Testis (tissue), 3 donors: Measurements from ENCODE around the gene CDCA8. TPM values are rescaled to one million over a fixed set of nuclear protein-coding genes. Genes with fewer than 3 reads are reported as not detected.

Source experiments
- DNase-seq: peaks from one replicate; pipeline ENCODE4 v3.0.0-alpha.2; 2019
- H3K27ac ChIP-seq, 2 donors: fragments of 200-600 bp; sonication (generic); one replicate each; pipeline ENCODE4 v1.5.1; 2019
- H3K27me3 ChIP-seq: fragments of 200-600 bp; sonication (generic); one replicate; pipeline ENCODE4 v1.5.1; 2019
- H3K36me3 ChIP-seq: fragments of 200-600 bp; sonication (generic); one replicate; pipeline ENCODE4 v1.5.1; 2017; ENCODE audit warnings: low read depth; ENCODE audit errors: missing control alignments
- H3K4me1 ChIP-seq: fragments of 200-600 bp; sonication (generic); one replicate; pipeline ENCODE4 v1.5.1; 2019
- H3K4me3 ChIP-seq, 2 donors: fragments of 200-600 bp; sonication (generic); one replicate each; pipeline ENCODE4 v1.5.1; 2017 to 2019
- H3K9me3 ChIP-seq: fragments of 200-600 bp; sonication (generic); one replicate; pipeline ENCODE4 v1.5.1; 2017
- POLR2A ChIP-seq: fragments of 450-650 bp; IDR thresholded peaks from one replicate; pipeline ENCODE4 v1.6.1; 2017; ENCODE audit warnings: antibody characterized with exemption, mild to moderate bottlenecking, moderate library complexity
- WGBS, 2 donors: methylation state at CpG; one replicate each; pipeline ENCODE4 v1.1.5; 2018; 5-methylcytosine and 5-hydroxymethylcytosine counted together
- intact Hi-C: fragments of 100-400 bp; cut with DNase I; formaldehyde crosslinking; loops from one replicate; pipeline ENCODE4 v1.15.1; 2023; ENCODE audit warnings: low total_unique reads
- polyA plus RNA-seq: library from polyadenylated mRNA; stranded (reverse); fragments of 350-450 nt; fragmentation: Illumina TruSeq; extraction: RNeasy Lipid Tissue Mini Kit (QIAGEN cat#74804); gene quantifications from one replicate; pipeline ENCODE4 v1.2.3, GENCODE V29; 2014; ENCODE audit warnings: low read depth, low replicate concordance; ENCODE audit not compliant: insufficient read depth
- total RNA-seq, 2 donors: library from RNA; depleted of rRNA; stranded (reverse); fragments of >200 nt; gene quantifications; one replicate each; pipeline ENCODE4 v1.2.3, GENCODE V29; 2016
- TF ChIP-seq, protein P1 (sequence below), 3 experiments: fragments of 450-650 bp in 2 of 3; fragments of 200-600 bp in 1 of 3; sonication (generic) in 1 of 3; IDR thresholded peaks; one replicate each; pipeline ENCODE4 v1.5.1; 2016 to 2019; ENCODE audit warnings: antibody characterized with exemption in 3 of 3, mild to moderate bottlenecking in 2 of 3, moderate library complexity in 1 of 3

Gene CDCA8
- total and polyA plus RNA-seq, 3 donors from 2014 or later = 21.0 to 52.4 (median 28.1) TPM

GRCh38 chr1:37716321-37716720, 24.0 kb downstream of the CDCA8 start:
- WGBS, 2 donors = 76 to 86% methylated on average over 2 to 4 of the region's 4 CpGs
- intact Hi-C loops = no loop called here
- no peak overlapping the region for H3K27ac ChIP-seq
- H3K9me3 ChIP-seq = no peaks in the 10 kb centered on the region
- H3K27me3 ChIP-seq = no peaks in the 10 kb centered on the region
- DNase-seq = no peak
- no peak overlapping the region for H3K4me3 ChIP-seq
- no peaks in the 10 kb centered on the region for H3K36me3 ChIP-seq
- TF ChIP-seq, protein P1, sequence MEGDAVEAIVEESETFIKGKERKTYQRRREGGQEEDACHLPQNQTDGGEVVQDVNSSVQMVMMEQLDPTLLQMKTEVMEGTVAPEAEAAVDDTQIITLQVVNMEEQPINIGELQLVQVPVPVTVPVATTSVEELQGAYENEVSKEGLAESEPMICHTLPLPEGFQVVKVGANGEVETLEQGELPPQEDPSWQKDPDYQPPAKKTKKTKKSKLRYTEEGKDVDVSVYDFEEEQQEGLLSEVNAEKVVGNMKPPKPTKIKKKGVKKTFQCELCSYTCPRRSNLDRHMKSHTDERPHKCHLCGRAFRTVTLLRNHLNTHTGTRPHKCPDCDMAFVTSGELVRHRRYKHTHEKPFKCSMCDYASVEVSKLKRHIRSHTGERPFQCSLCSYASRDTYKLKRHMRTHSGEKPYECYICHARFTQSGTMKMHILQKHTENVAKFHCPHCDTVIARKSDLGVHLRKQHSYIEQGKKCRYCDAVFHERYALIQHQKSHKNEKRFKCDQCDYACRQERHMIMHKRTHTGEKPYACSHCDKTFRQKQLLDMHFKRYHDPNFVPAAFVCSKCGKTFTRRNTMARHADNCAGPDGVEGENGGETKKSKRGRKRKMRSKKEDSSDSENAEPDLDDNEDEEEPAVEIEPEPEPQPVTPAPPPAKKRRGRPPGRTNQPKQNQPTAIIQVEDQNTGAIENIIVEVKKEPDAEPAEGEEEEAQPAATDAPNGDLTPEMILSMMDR (IDR thresholded peaks at IDR 0.05) = no peak
- no peak for TF ChIP-seq POLR2A
- no peaks in the 10 kb centered on the region for H3K4me1 ChIP-seq

- H3K36me3 ChIP-seq = no peaks in the 10 kb centered on the region
- no peak for TF ChIP-seq POLR2A
- TF ChIP-seq, protein P1 (IDR thresholded peaks at IDR 0.05) = no peak
- H3K27ac ChIP-seq = no peak overlapping the region
- 84 to 89% methylated on average over 3 to 6 of the region's 6 CpGs for WGBS, 2 donors
- H3K9me3 ChIP-seq = no peaks in the 10 kb centered on the region
- no peak for DNase-seq
- intact Hi-C loops = no loop called here
- no peaks in the 10 kb centered on the region for H3K4me1 ChIP-seq
- H3K4me3 ChIP-seq = no peak overlapping the region
- H3K27me3 ChIP-seq = no peaks in the 10 kb centered on the region
Measured at GRCh38 chr1:37717631-37718030, 25.3 kb downstream of the CDCA8 start.

GRCh38 chr1:37718181-37718900, 26.0 kb downstream of the CDCA8 start:
- Histone ChIP-seq H3K27me3 (no peaks in the 10 kb centered on the region), H3K4me1 (no peaks in the 10 kb centered on the region), H3K9me3 (no peaks in the 10 kb centered on the region), H3K27ac (no peak overlapping the region), H3K36me3 (no peaks in the 10 kb centered on the region), H3K4me3 (no peak overlapping the region)
- DNase-seq = no peak
- TF ChIP-seq, protein P1 (IDR thresholded peaks at IDR 0.05) = no peak
- TF ChIP-seq POLR2A = no peak
- 77 to 81% methylated on average over 15 to 25 of the region's 26 CpGs for WGBS, 2 donors
- intact Hi-C loops = no loop called here

DNA sequence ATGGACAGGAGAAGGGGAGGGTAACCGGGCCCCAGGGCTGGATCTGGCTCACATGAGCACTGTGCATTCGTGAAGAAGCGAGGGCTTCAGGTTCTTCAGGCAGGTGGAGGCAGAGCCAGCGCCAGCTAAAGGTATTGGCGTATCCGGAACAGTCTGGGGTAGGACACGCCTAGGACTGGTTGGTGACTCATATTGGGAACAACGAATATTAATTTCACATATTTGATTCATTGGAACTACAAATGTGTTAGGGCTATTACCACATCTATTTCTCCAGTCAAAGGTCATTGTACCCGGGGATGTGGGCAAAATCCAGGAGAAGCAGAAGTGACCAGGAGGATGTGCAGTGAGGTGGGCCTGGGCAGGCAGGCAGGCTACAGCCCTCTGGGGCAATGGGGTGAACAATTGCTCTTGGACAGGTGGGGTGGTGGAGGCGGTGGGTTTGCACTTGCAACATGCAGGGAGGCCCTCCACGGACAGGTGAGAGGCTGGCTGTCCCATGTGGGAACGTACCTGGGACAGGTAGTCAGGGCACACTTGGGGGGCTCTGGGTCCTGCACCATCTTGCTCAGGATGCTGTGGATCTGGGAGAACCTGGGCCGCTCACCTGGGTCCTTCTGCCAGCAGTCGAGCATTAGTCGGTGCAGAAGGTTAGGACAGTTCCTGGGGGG, 26.7 kb downstream of the CDCA8 start:
- TF ChIP-seq POLR2A = no peak
- TF ChIP-seq, protein P1 (IDR thresholded peaks at IDR 0.05) = no peak
- WGBS, 2 donors = 85 to 91% methylated on average over 12 to 15 of the region's 15 CpGs
- no peak overlapping the region for H3K27ac ChIP-seq
- intact Hi-C loops = no loop called here
- H3K4me3 ChIP-seq = no peak overlapping the region
- H3K36me3 ChIP-seq = no peaks in the 10 kb centered on the region
- H3K4me1 ChIP-seq = no peaks in the 10 kb centered on the region
- no peaks in the 10 kb centered on the region for H3K27me3 ChIP-seq
- DNase-seq = no peak
- H3K9me3 ChIP-seq = no peaks in the 10 kb centered on the region
